Liver (tissue), 3 donors: ENCODE measurements around the gene PLPP2.

Source experiments
- FOXA1 ChIP-seq: IDR thresholded peaks from 2 replicates; pipeline ENCODE4 v1.6.1; 2016; ENCODE audit warnings: antibody characterized with exemption
- JUND ChIP-seq, 2 donors: IDR thresholded peaks; 2 replicates each; pipeline ENCODE4 v1.6.1; 2016; ENCODE audit warnings: antibody characterized with exemption in 2 of 2
- SP1 ChIP-seq: IDR thresholded peaks from 2 replicates; pipeline ENCODE4 v1.6.1; 2018; ENCODE audit warnings: antibody characterized with exemption, mild to moderate bottlenecking
- TAF1 ChIP-seq: conservative IDR thresholded peaks from 2 replicates; pipeline ENCODE4 v1.6.1; 2016; ENCODE audit warnings: antibody characterized with exemption, mild to moderate bottlenecking
- TF ChIP-seq, protein P1 (sequence below): fragments of 150-350 bp; IDR thresholded peaks from 2 replicates; pipeline ENCODE4 v1.5.1; 2017; ENCODE audit warnings: improper control_type of control experiment, low read depth, low read length; ENCODE audit not compliant: missing input control
- TF ChIP-seq, protein P2 (sequence below): IDR thresholded peaks from 2 replicates; pipeline ENCODE4 v1.6.1; 2016; ENCODE audit warnings: antibody characterized with exemption
- TF ChIP-seq, protein P3 (sequence below): IDR thresholded peaks from 2 replicates; pipeline ENCODE4 v1.6.1; 2016; ENCODE audit warnings: antibody characterized with exemption, mild to moderate bottlenecking
- TF ChIP-seq, protein P4 (sequence below): IDR thresholded peaks from 2 replicates; pipeline ENCODE4 v1.6.1; 2016; ENCODE audit warnings: antibody characterized with exemption
- donor health status: healthy.
- donor health status: healthy.

DNA sequence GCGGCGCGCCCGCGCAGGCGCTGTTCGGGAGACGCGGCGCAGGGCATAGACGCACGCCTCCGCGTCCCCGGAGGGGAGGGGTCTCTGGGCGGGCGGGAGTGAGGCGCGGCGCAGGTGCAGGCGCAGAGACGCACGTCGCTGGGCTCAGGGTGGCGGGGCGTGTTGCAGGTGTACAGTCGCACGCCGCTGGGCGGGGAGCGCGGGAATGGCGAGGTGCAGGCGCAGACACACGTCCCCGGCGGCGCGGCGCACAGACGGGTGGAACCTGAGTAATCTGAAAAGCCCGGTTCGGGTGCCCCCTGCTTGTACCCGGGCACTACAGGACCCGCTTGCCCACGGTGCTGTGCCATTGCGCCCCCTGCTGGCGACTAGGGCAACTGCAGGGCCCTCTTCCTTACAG lies 44.7 kb downstream of the PLPP2 start:
- TF ChIP-seq, protein P1, sequence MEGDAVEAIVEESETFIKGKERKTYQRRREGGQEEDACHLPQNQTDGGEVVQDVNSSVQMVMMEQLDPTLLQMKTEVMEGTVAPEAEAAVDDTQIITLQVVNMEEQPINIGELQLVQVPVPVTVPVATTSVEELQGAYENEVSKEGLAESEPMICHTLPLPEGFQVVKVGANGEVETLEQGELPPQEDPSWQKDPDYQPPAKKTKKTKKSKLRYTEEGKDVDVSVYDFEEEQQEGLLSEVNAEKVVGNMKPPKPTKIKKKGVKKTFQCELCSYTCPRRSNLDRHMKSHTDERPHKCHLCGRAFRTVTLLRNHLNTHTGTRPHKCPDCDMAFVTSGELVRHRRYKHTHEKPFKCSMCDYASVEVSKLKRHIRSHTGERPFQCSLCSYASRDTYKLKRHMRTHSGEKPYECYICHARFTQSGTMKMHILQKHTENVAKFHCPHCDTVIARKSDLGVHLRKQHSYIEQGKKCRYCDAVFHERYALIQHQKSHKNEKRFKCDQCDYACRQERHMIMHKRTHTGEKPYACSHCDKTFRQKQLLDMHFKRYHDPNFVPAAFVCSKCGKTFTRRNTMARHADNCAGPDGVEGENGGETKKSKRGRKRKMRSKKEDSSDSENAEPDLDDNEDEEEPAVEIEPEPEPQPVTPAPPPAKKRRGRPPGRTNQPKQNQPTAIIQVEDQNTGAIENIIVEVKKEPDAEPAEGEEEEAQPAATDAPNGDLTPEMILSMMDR = no peak
- TF ChIP-seq, protein P2, sequence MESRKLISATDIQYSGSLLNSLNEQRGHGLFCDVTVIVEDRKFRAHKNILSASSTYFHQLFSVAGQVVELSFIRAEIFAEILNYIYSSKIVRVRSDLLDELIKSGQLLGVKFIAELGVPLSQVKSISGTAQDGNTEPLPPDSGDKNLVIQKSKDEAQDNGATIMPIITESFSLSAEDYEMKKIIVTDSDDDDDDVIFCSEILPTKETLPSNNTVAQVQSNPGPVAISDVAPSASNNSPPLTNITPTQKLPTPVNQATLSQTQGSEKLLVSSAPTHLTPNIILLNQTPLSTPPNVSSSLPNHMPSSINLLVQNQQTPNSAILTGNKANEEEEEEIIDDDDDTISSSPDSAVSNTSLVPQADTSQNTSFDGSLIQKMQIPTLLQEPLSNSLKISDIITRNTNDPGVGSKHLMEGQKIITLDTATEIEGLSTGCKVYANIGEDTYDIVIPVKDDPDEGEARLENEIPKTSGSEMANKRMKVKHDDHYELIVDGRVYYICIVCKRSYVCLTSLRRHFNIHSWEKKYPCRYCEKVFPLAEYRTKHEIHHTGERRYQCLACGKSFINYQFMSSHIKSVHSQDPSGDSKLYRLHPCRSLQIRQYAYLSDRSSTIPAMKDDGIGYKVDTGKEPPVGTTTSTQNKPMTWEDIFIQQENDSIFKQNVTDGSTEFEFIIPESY = no peak
- TF ChIP-seq, protein P3, sequence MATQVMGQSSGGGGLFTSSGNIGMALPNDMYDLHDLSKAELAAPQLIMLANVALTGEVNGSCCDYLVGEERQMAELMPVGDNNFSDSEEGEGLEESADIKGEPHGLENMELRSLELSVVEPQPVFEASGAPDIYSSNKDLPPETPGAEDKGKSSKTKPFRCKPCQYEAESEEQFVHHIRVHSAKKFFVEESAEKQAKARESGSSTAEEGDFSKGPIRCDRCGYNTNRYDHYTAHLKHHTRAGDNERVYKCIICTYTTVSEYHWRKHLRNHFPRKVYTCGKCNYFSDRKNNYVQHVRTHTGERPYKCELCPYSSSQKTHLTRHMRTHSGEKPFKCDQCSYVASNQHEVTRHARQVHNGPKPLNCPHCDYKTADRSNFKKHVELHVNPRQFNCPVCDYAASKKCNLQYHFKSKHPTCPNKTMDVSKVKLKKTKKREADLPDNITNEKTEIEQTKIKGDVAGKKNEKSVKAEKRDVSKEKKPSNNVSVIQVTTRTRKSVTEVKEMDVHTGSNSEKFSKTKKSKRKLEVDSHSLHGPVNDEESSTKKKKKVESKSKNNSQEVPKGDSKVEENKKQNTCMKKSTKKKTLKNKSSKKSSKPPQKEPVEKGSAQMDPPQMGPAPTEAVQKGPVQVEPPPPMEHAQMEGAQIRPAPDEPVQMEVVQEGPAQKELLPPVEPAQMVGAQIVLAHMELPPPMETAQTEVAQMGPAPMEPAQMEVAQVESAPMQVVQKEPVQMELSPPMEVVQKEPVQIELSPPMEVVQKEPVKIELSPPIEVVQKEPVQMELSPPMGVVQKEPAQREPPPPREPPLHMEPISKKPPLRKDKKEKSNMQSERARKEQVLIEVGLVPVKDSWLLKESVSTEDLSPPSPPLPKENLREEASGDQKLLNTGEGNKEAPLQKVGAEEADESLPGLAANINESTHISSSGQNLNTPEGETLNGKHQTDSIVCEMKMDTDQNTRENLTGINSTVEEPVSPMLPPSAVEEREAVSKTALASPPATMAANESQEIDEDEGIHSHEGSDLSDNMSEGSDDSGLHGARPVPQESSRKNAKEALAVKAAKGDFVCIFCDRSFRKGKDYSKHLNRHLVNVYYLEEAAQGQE = no peak
- no peak for TF ChIP-seq FOXA1
- TF ChIP-seq SP1 = no peak
- no peak for TF ChIP-seq JUND (IDR thresholded peaks at IDR 0.05)
- TF ChIP-seq, protein P4, sequence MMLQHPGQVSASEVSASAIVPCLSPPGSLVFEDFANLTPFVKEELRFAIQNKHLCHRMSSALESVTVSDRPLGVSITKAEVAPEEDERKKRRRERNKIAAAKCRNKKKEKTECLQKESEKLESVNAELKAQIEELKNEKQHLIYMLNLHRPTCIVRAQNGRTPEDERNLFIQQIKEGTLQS = no peak
- no peak for TF ChIP-seq TAF1
